ENCODE results near the gene PGRMC2.
A peak's percentile ranks its signal among the peaks of the same experiment; 100 is the strongest.

Gene PGRMC2

DNA sequence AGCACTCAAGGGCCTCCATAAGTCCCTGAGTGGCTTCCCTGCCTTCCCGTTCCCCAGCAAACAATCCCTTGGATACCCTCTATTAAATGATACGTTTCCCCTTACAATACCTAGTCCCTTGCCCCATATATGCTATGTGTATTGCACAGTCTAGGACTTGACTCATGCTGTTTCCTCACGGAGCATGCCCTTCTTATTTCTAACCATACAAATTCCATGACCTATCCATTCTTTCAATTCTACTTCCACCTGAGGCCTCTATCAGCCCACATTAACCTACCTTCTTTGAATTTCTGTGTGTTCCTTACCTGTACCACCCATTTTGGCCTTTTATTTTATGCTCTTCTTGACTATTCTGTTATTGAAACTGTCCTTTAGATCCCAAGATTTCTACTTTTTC, 2.9 kb upstream of the PGRMC2 start:
- no peak for TF ChIP-seq CTCF (IDR thresholded peaks at IDR 0.05; ENCODE audit: extremely low read depth, missing control alignments)

GRCh38 chr4:128289523-128290158, 2.0 kb upstream of the PGRMC2 start:
- no peak for DNase-seq (ENCODE audit: low spot score)
- no peak for TF ChIP-seq CTCF (IDR thresholded peaks at IDR 0.05; ENCODE audit: extremely low read depth, missing control alignments)

More for the DNA sequence above, 2.9 kb upstream of the PGRMC2 start:
- no peak for DNase-seq (ENCODE audit: low spot score)

GRCh38 chr4:128288689-128289106, 1.1 kb upstream of the PGRMC2 start:
- peak; percentile 15 for DNase-seq (ENCODE audit: low spot score)
- no peak for TF ChIP-seq CTCF (IDR thresholded peaks at IDR 0.05; ENCODE audit: extremely low read depth, missing control alignments)

- peak; percentile 98 for DNase-seq (ENCODE audit: low spot score)
- no peak for TF ChIP-seq CTCF (IDR thresholded peaks at IDR 0.05; ENCODE audit: extremely low read depth, missing control alignments)
Observed at GRCh38 chr4:128287871-128288688, 467 bp upstream of the PGRMC2 start.

GRCh38 chr4:128286474-128287058, 1.0 kb downstream of the PGRMC2 start:
- TF ChIP-seq CTCF (IDR thresholded peaks at IDR 0.05; ENCODE audit: extremely low read depth, missing control alignments), result no peak
- DNase-seq (ENCODE audit: low spot score), result peak; percentile 56

DNA sequence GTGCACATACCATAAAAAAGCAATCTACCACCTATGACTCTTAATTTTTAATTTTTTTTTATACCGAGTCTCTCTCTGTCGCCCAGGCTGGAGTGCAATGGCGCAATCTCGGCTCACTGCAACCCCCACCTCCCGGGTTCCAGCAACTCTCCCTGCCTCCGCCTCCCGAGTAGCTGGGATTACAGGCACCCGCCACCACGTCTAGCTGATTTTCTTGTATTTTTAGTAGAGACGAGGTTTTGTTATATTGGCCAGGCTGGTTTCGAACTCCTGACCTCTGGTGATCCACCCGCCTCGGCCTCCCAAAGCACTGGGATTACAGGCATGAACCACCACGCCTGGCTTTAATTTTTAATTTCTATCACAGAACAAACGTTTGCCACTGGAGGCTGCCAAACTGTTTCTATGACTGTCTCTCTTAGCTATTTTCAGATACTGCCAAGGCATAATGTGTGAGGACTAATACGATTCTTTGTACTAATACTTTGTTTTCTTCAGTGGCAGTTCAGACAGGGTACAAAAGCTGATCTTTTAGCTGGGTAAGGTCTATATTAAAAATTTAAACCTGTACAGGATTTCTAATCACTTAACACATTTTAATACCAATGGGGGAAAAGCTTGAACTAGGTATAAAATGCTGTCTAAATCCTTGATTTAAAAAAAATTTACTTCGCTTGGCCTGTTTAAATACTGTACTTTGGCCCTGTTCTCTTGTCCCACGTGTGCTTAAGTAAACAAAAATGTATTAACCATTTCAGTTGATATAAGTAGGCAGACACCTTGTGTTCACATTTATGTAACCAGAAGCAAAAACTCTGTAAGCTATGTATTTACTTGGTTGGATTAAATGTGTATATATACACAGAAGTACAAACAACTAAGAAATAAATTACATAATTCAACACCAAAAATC, 2.3 kb downstream of the PGRMC2 start:
- TF ChIP-seq CTCF (IDR thresholded peaks at IDR 0.05; ENCODE audit: extremely low read depth, missing control alignments), result no peak
- DNase-seq (ENCODE audit: low spot score), result no peak

Measured in GM20000 (cell line).